WTC11 (cell line): Measurements from ENCODE around the gene GNL3. TPM values are rescaled to one million over a fixed set of nuclear protein-coding genes. Genes with fewer than 3 reads are reported as not detected.

Experiments used
- ATAC-seq: fragments of 200-7000 bp; cut with Tn5 transposase; 2 replicates; pipeline ENCODE4 v1.10.0; 2021; ENCODE audit warnings: mild to moderate bottlenecking, moderate library complexity
- CTCF ChIA-PET: fragments of 300-600 bp; sonication (Branson Sonifier 250); formaldehyde crosslinking; loops from one replicate; lab custom pipeline; 2021; ENCODE audit warnings: antibody characterized with exemption; lab: Charles Lee
- POLR2A ChIA-PET: fragments of 350-600 bp; sonication (Branson Sonifier 250); formaldehyde crosslinking; loops from one replicate; lab custom pipeline; 2021; ENCODE audit warnings: antibody characterized with exemption; lab: Charles Lee
- DNase-seq: peaks from one replicate; pipeline ENCODE4 v3.0.0; 2021; ENCODE audit warnings: low spot score
- H3K27ac Mint-ChIP-seq: 2 replicates; pipeline ENCODE4 v1.8.0; 2021; ENCODE audit warnings: mixed read lengths
- H3K27me3 Mint-ChIP-seq: 2 replicates; pipeline ENCODE4 v1.8.0; 2021; ENCODE audit warnings: low read depth, mild to moderate bottlenecking, moderate library complexity, mixed read lengths
- H3K36me3 Mint-ChIP-seq: 2 replicates; pipeline ENCODE4 v1.8.0; 2021; ENCODE audit warnings: mixed read lengths
- H3K4me1 Mint-ChIP-seq: 2 replicates; pipeline ENCODE4 v1.8.0; 2022; ENCODE audit warnings: mixed read lengths
- H3K4me3 Mint-ChIP-seq: 2 replicates; pipeline ENCODE4 v1.8.0; 2021; ENCODE audit warnings: mild to moderate bottlenecking, moderate library complexity, mixed read lengths
- H3K9me3 Mint-ChIP-seq: 2 replicates; pipeline ENCODE4 v1.8.0; 2021; ENCODE audit warnings: mixed read lengths
- ATF6 ChIP-seq: sonication (generic); formaldehyde crosslinking; IDR thresholded peaks from 2 replicates; pipeline ENCODE4 v1.8.1; 2023; ENCODE audit warnings: mild to moderate bottlenecking, missing genetic modification reagents
- FOXK1 ChIP-seq: sonication (generic); formaldehyde crosslinking; IDR thresholded peaks from 2 replicates; pipeline ENCODE4 v1.8.0; 2022; ENCODE audit warnings: mild to moderate bottlenecking, moderate library complexity, missing genetic modification reagents
- FOXP4 ChIP-seq: sonication (generic); formaldehyde crosslinking; IDR thresholded peaks from 2 replicates; pipeline ENCODE4 v1.8.0; 2022; ENCODE audit warnings: mild to moderate bottlenecking, missing genetic modification reagents
- NFYB ChIP-seq: sonication (generic); formaldehyde crosslinking; conservative IDR thresholded peaks from 2 replicates; pipeline ENCODE4 v1.8.0; 2022; ENCODE audit warnings: low read depth, missing genetic modification reagents
- NR3C1 ChIP-seq: sonication (generic); formaldehyde crosslinking; conservative IDR thresholded peaks from 2 replicates; pipeline ENCODE4 v1.8.1; 2023; ENCODE audit warnings: low read depth, mild to moderate bottlenecking, missing genetic modification reagents
- PRRX2 ChIP-seq: fragments of 250-450 bp; sonication (Bioruptor Pico); IDR thresholded peaks from 2 replicates; pipeline ENCODE4 v1.8.0; 2021; ENCODE audit warnings: mild to moderate bottlenecking
- SOX15 ChIP-seq: fragments of 250-450 bp; sonication (Bioruptor Pico); IDR thresholded peaks from 2 replicates; pipeline ENCODE4 v1.9.0; 2021; ENCODE audit warnings: mild to moderate bottlenecking
- TCF7 ChIP-seq: sonication (generic); formaldehyde crosslinking; IDR thresholded peaks from 2 replicates; pipeline ENCODE4 v1.8.0; 2022; ENCODE audit warnings: mild to moderate bottlenecking, low read depth, missing genetic modification reagents, moderate library complexity
- USF2 ChIP-seq: sonication (generic); formaldehyde crosslinking; IDR thresholded peaks from 2 replicates; pipeline ENCODE4 v1.8.1; 2023; ENCODE audit warnings: mild to moderate bottlenecking, missing genetic modification reagents, moderate library complexity
- ZNF121 ChIP-seq: sonication (generic); formaldehyde crosslinking; IDR thresholded peaks from 2 replicates; pipeline ENCODE4 v1.8.0; 2023; ENCODE audit warnings: missing genetic modification reagents
- ZNF219 ChIP-seq: sonication (generic); formaldehyde crosslinking; IDR thresholded peaks from 2 replicates; pipeline ENCODE4 v1.8.0; 2023; ENCODE audit warnings: missing genetic modification reagents, mild to moderate bottlenecking, borderline replicate concordance
- ZNF232 ChIP-seq: sonication (generic); formaldehyde crosslinking; IDR thresholded peaks from 2 replicates; pipeline ENCODE4 v1.8.0; 2022; ENCODE audit warnings: mild to moderate bottlenecking, missing genetic modification reagents
- ZNF396 ChIP-seq: fragments of 250-450 bp; sonication (Bioruptor Pico); IDR thresholded peaks from 2 replicates; pipeline ENCODE4 v1.8.0; 2021; ENCODE audit warnings: mild to moderate bottlenecking, moderate library complexity, borderline replicate concordance
- ZNF512 ChIP-seq: sonication (generic); formaldehyde crosslinking; IDR thresholded peaks from 2 replicates; pipeline ENCODE4 v1.8.1; 2022; ENCODE audit warnings: missing genetic modification reagents, borderline replicate concordance
- ZNF532 ChIP-seq: fragments of 250-450 bp; sonication (Bioruptor Pico); IDR thresholded peaks from 2 replicates; pipeline ENCODE4 v1.9.0; 2021; ENCODE audit warnings: mild to moderate bottlenecking, borderline replicate concordance
- total RNA-seq: library from RNA; stranded (reverse); gene quantifications from 3 replicates; pipeline ENCODE4 v1.2.3, GENCODE V29; 2021
- TF ChIP-seq, protein P1 (sequence below): fragments of 250-450 bp; sonication (Bioruptor Pico); IDR thresholded peaks from 2 replicates; pipeline ENCODE4 v1.9.0; 2021; ENCODE audit warnings: mild to moderate bottlenecking

The GNL3 gene
- total RNA-seq, 1 experiment from 2014 or later = 180 TPM

- Mint-ChIP-seq H3K27ac (no peak overlapping the region), H3K27me3 (no peaks in the 10 kb centered on the region), H3K4me1 (peaks cover 13% of the 10 kb centered on the region), H3K36me3 (peaks cover 16% of the 10 kb centered on the region), H3K9me3 (no peaks in the 10 kb centered on the region), H3K4me3 (peak overlapping the region; percentile 96)
- ChIA-PET CTCF (no interaction called here), POLR2A (no interaction called here)
- ATAC-seq (no peak), DNase-seq (no peak)
- TF ChIP-seq PRRX2 (no peak), ZNF219 (CRISPR knock-in tag) (no peak), SOX15 (CRISPR knock-in tag) (no peak), ZNF396 (no peak), NR3C1 (no peak), TCF7 (CRISPR knock-in tag) (no peak), FOXP4 (CRISPR knock-in tag) (no peak), ZNF532 (CRISPR knock-in tag) (no peak), FOXK1 (no peak), ATF6 (CRISPR knock-in tag) (no peak), ZNF121 (CRISPR knock-in tag) (no peak), USF2 (no peak), ZNF232 (no peak), ZNF512 (CRISPR knock-in tag) (no peak), NFYB (no peak)
- TF ChIP-seq, protein P1, sequence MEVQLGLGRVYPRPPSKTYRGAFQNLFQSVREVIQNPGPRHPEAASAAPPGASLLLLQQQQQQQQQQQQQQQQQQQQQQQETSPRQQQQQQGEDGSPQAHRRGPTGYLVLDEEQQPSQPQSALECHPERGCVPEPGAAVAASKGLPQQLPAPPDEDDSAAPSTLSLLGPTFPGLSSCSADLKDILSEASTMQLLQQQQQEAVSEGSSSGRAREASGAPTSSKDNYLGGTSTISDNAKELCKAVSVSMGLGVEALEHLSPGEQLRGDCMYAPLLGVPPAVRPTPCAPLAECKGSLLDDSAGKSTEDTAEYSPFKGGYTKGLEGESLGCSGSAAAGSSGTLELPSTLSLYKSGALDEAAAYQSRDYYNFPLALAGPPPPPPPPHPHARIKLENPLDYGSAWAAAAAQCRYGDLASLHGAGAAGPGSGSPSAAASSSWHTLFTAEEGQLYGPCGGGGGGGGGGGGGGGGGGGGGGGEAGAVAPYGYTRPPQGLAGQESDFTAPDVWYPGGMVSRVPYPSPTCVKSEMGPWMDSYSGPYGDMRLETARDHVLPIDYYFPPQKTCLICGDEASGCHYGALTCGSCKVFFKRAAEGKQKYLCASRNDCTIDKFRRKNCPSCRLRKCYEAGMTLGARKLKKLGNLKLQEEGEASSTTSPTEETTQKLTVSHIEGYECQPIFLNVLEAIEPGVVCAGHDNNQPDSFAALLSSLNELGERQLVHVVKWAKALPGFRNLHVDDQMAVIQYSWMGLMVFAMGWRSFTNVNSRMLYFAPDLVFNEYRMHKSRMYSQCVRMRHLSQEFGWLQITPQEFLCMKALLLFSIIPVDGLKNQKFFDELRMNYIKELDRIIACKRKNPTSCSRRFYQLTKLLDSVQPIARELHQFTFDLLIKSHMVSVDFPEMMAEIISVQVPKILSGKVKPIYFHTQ = no peak
Observed at GRCh38 chr3:52707585-52707984, 21.8 kb downstream of the GNL3 start.
